Gastrocnemius medialis (tissue), 4 donors: ENCODE results near the gene TGFBRAP1.

Source experiments
- CTCF ChIP-seq, 5 experiments: fragments of 450-650 bp in 3 of 5; fragments of 200-600 bp in 2 of 5; sonication (generic) in 2 of 5; IDR thresholded peaks in 4 of 5; conservative IDR thresholded peaks in 1 of 5; 1 replicate in 4 of 5; 2 replicates in 1 of 5; pipeline ENCODE4 v1.5.1; 2016 to 2019; ENCODE audit warnings: antibody characterized with exemption in 5 of 5, mild to moderate bottlenecking in 3 of 5, moderate library complexity in 3 of 5
- POLR2A ChIP-seq, 2 donors: fragments of 450-650 bp; IDR thresholded peaks; one replicate each; pipeline ENCODE4 v1.6.1; 2017; ENCODE audit warnings: antibody characterized with exemption in 2 of 2, mild to moderate bottlenecking in 2 of 2, moderate library complexity in 2 of 2

- TF ChIP-seq CTCF (IDR thresholded peaks at IDR 0.05 in 4 of 5, conservative IDR thresholded peaks at IDR 0.05 in 1 of 5) (no peak), POLR2A (IDR thresholded peaks at IDR 0.05) (no peak)
Measured at GRCh38 chr2:105291981-105292380, 37.6 kb downstream of the TGFBRAP1 start.
